ENCODE data around the gene RNU1-3.
"Not testable (repeated sequence)": the region's sequence is repeated elsewhere in the genome, so short reads cannot be mapped to it uniquely, and the experiment has no call there.

DNA sequence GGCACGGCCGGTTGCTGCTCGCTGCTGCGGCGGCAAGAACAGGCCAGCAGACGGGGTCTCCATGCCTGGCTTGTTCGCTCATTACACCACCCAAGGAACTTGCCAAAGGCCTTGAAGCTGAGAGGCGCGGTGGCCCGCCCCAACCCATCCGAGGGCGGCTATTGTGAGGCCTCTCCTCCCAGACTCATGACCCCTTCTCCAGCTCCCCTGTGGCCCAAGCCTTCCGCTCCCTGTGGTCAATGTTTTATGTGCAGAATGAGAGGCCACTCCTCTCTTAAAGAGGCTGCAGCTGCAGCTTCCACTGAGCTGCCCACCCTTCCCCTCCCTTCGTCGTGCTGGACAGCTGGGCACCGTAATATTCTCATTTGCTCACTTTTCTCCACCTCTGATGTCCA is 27.6 kb upstream of the RNU1-3 start:
- TF ChIP-seq, protein P1, sequence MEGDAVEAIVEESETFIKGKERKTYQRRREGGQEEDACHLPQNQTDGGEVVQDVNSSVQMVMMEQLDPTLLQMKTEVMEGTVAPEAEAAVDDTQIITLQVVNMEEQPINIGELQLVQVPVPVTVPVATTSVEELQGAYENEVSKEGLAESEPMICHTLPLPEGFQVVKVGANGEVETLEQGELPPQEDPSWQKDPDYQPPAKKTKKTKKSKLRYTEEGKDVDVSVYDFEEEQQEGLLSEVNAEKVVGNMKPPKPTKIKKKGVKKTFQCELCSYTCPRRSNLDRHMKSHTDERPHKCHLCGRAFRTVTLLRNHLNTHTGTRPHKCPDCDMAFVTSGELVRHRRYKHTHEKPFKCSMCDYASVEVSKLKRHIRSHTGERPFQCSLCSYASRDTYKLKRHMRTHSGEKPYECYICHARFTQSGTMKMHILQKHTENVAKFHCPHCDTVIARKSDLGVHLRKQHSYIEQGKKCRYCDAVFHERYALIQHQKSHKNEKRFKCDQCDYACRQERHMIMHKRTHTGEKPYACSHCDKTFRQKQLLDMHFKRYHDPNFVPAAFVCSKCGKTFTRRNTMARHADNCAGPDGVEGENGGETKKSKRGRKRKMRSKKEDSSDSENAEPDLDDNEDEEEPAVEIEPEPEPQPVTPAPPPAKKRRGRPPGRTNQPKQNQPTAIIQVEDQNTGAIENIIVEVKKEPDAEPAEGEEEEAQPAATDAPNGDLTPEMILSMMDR (conservative IDR thresholded peaks at IDR 0.05; ENCODE audit: low read length), result not testable (repeated sequence)
- not testable (repeated sequence) for TF ChIP-seq EZH2phosphoT487 (IDR thresholded peaks at IDR 0.05; ENCODE audit: borderline replicate concordance)
